Type B pancreatic cell (in vitro differentiated cells): ENCODE measurements around the gene C1orf74. TPM values are rescaled to one million over a fixed set of nuclear protein-coding genes. Genes with fewer than 3 reads are reported as not detected.
A peak's percentile ranks its signal among the peaks of the same experiment; 100 is the strongest.

Experiments
- DNase-seq: peaks from one replicate; pipeline ENCODE4 v3.0.0; 2021; ENCODE audit warnings: mixed read lengths; ENCODE audit not compliant: unreplicated experiment; ENCODE audit errors: extremely low spot score
- H3K27ac Mint-ChIP-seq: 2 replicates; pipeline ENCODE4 v1.8.0; 2021; ENCODE audit warnings: mild to moderate bottlenecking, mixed read lengths
- H3K27me3 Mint-ChIP-seq: 2 replicates; pipeline ENCODE4 v1.8.0; 2021; ENCODE audit warnings: mixed read lengths
- H3K36me3 Mint-ChIP-seq: 2 replicates; pipeline ENCODE4 v1.8.0; 2021; ENCODE audit warnings: mixed read lengths
- H3K4me1 Mint-ChIP-seq: one replicate; pipeline ENCODE4 v1.8.0; 2021; ENCODE audit warnings: mixed read lengths; ENCODE audit not compliant: unreplicated experiment
- H3K4me3 Mint-ChIP-seq: 2 replicates; pipeline ENCODE4 v1.8.0; 2021; ENCODE audit warnings: mild to moderate bottlenecking, mixed read lengths
- H3K9me3 Mint-ChIP-seq: 2 replicates; pipeline ENCODE4 v1.8.0; 2021; ENCODE audit warnings: mixed read lengths
- CTCF ChIP-seq: fragments of 200-600 bp; sonication (generic); conservative IDR thresholded peaks from 2 replicates; pipeline ENCODE4 v1.5.0; 2021; ENCODE audit warnings: antibody characterized with exemption, mild to moderate bottlenecking
- total RNA-seq: library from RNA; stranded (reverse); gene quantifications from 2 replicates; pipeline ENCODE4 v1.2.1, GENCODE V29; 2021; ENCODE audit warnings: low replicate concordance

C1orf74 gene
- total RNA-seq, 1 donor from 2014 or later = 3.6 TPM

- H3K4me1 Mint-ChIP-seq = peaks cover 16% of the 10 kb centered on the region
- H3K36me3 Mint-ChIP-seq = no peaks in the 10 kb centered on the region
- H3K27me3 Mint-ChIP-seq = no peaks in the 10 kb centered on the region
- no peaks in the 10 kb centered on the region for H3K9me3 Mint-ChIP-seq
- peak; percentile 87 for DNase-seq
- H3K27ac Mint-ChIP-seq = peak overlapping the region; percentile 51
- TF ChIP-seq CTCF = peak; percentile 93
- peak overlapping the region; percentile 69 for H3K4me3 Mint-ChIP-seq
Measured at GRCh38 chr1:209747580-209748262, 36.6 kb downstream of the C1orf74 start.

GRCh38 chr1:209746451-209747165, 37.8 kb downstream of the C1orf74 start:
- Mint-ChIP-seq H3K27me3 (no peaks in the 10 kb centered on the region), H3K9me3 (no peaks in the 10 kb centered on the region), H3K4me3 (no peak overlapping the region), H3K4me1 (peaks cover 25% of the 10 kb centered on the region), H3K27ac (no peak overlapping the region), H3K36me3 (no peaks in the 10 kb centered on the region)
- TF ChIP-seq CTCF = no peak
- no peak for DNase-seq

- H3K9me3 Mint-ChIP-seq = no peaks in the 10 kb centered on the region
- no peak for TF ChIP-seq CTCF
- H3K36me3 Mint-ChIP-seq = no peaks in the 10 kb centered on the region
- H3K4me3 Mint-ChIP-seq = no peak overlapping the region
- no peak for DNase-seq
- H3K27ac Mint-ChIP-seq = no peak overlapping the region
- H3K27me3 Mint-ChIP-seq = no peaks in the 10 kb centered on the region
- peaks cover 24% of the 10 kb centered on the region for H3K4me1 Mint-ChIP-seq
Measured at GRCh38 chr1:209743145-209743482, 41.2 kb downstream of the C1orf74 start.

GRCh38 chr1:209742409-209743144, 41.8 kb downstream of the C1orf74 start:
- peak overlapping the region; percentile 33 for H3K27ac Mint-ChIP-seq
- H3K27me3 Mint-ChIP-seq = no peaks in the 10 kb centered on the region

GRCh38 chr1:209741889-209742288, 42.5 kb downstream of the C1orf74 start:
- no peak for DNase-seq
- Mint-ChIP-seq H3K4me1 (peaks cover 17% of the 10 kb centered on the region), H3K36me3 (no peaks in the 10 kb centered on the region), H3K4me3 (no peak overlapping the region), H3K27me3 (no peaks in the 10 kb centered on the region), H3K9me3 (no peaks in the 10 kb centered on the region), H3K27ac (no peak overlapping the region)
- TF ChIP-seq CTCF = no peak

More at GRCh38 chr1:209742409-209743144, 41.8 kb downstream of the C1orf74 start:
- H3K36me3 Mint-ChIP-seq = no peaks in the 10 kb centered on the region
- no peak for DNase-seq
- H3K9me3 Mint-ChIP-seq = no peaks in the 10 kb centered on the region
- peaks cover 19% of the 10 kb centered on the region for H3K4me1 Mint-ChIP-seq
- TF ChIP-seq CTCF = no peak
- H3K4me3 Mint-ChIP-seq = no peak overlapping the region
